Lung (tissue), 12 donors: Measurements from ENCODE around the gene ARHGEF25. TPM values are rescaled to one million over a fixed set of nuclear protein-coding genes. Genes with fewer than 3 reads are reported as not detected.
A peak's percentile ranks its signal among the peaks of the same experiment; 100 is the strongest.
"Not testable (repeated sequence)": the region's sequence is repeated elsewhere in the genome, so short reads cannot be mapped to it uniquely, and the experiment has no call there.

Experiments
- ATAC-seq: fragments of 200-7000 bp; cut with Tn5 transposase; one replicate; pipeline ENCODE4 v1.9.1; 2020; ENCODE audit warnings: moderate number of reproducible peaks; ENCODE audit not compliant: insufficient read depth, low FRiP score
- DNase-seq, 3 donors: peaks; one replicate each; pipeline ENCODE4 v3.0.0-alpha.2; 2013 to 2017
- H3K27ac ChIP-seq, 2 donors: one replicate each; pipeline ENCODE4 v1.5.1; 2013; ENCODE audit warnings: mild to moderate bottlenecking in 2 of 2, moderate library complexity in 2 of 2, control low read depth in 1 of 2, inconsistent platforms in 1 of 2, low read depth in 1 of 2, low read length in 1 of 2
- H3K27me3 ChIP-seq, 3 donors: one replicate each; pipeline ENCODE4 v1.5.1; 2013; ENCODE audit warnings: low read length in 2 of 3; ENCODE audit not compliant: control insufficient read depth in 3 of 3, insufficient read depth in 3 of 3
- H3K36me3 ChIP-seq, 4 donors: one replicate each; pipeline ENCODE4 v1.5.1; 2013; ENCODE audit warnings: low read length in 4 of 4, mild to moderate bottlenecking in 1 of 4, moderate library complexity in 1 of 4; ENCODE audit not compliant: control insufficient read depth in 4 of 4, insufficient read depth in 4 of 4
- H3K4me1 ChIP-seq, 5 donors: one replicate each; pipeline ENCODE4 v1.5.1; 2013; ENCODE audit warnings: low read length in 5 of 5, mild to moderate bottlenecking in 2 of 5, moderate library complexity in 1 of 5; ENCODE audit not compliant: control insufficient read depth in 5 of 5, insufficient read depth in 5 of 5
- H3K4me3 ChIP-seq: one replicate; pipeline ENCODE4 v1.5.1; 2013; ENCODE audit warnings: mild to moderate bottlenecking, control low read depth, moderate library complexity
- H3K9ac ChIP-seq, 2 donors: one replicate each; pipeline ENCODE4 v1.5.1; 2013; ENCODE audit warnings: low read length in 2 of 2, control low read depth in 1 of 2; ENCODE audit not compliant: insufficient read depth in 1 of 2
- H3K9me3 ChIP-seq, 4 donors: one replicate each; pipeline ENCODE4 v1.5.1; 2013; ENCODE audit warnings: low read length in 3 of 4, mild to moderate bottlenecking in 1 of 4, moderate library complexity in 1 of 4; ENCODE audit not compliant: control insufficient read depth in 4 of 4, insufficient read depth in 3 of 4
- whole genome bisulfite sequencing, 2 donors: extraction: QIAGEN DNeasy Blood & Tissue Kit; methylation state at CpG; one replicate each; pipeline ENCODE4 v1.1.7; 2013; 5-methylcytosine and 5-hydroxymethylcytosine counted together
- polyA plus RNA-seq, 2 donors: library from polyadenylated mRNA; stranded (reverse); fragments of 200-250 nt; gene quantifications; one replicate each; pipeline ENCODE4 v1.2.1, GENCODE V29; 2013
- total RNA-seq, 2 donors: library from RNA; depleted of rRNA in 1 of 2; stranded (reverse); fragments of >200 nt in 1 of 2; gene quantifications; one replicate each; pipeline ENCODE4 v1.2.1, GENCODE V29; 2014 to 2021
- TF ChIP-seq, protein P1 (sequence below): IDR thresholded peaks from 2 replicates; pipeline ENCODE4 v1.5.1; 2012; ENCODE audit warnings: mild to moderate bottlenecking; ENCODE audit errors: control extremely low read depth, extremely low read depth
- donor health status: control.
- donor health status: control.
- donor health status: Bipolar disorder and iron deficiency.
- donor health status: healthy.
- donor health status: DM: yes; HTN: yes; CAD: no.

The ARHGEF25 gene
- total and polyA plus RNA-seq, 4 donors = 7.8 to 23.0 (median 11.3) TPM

DNA sequence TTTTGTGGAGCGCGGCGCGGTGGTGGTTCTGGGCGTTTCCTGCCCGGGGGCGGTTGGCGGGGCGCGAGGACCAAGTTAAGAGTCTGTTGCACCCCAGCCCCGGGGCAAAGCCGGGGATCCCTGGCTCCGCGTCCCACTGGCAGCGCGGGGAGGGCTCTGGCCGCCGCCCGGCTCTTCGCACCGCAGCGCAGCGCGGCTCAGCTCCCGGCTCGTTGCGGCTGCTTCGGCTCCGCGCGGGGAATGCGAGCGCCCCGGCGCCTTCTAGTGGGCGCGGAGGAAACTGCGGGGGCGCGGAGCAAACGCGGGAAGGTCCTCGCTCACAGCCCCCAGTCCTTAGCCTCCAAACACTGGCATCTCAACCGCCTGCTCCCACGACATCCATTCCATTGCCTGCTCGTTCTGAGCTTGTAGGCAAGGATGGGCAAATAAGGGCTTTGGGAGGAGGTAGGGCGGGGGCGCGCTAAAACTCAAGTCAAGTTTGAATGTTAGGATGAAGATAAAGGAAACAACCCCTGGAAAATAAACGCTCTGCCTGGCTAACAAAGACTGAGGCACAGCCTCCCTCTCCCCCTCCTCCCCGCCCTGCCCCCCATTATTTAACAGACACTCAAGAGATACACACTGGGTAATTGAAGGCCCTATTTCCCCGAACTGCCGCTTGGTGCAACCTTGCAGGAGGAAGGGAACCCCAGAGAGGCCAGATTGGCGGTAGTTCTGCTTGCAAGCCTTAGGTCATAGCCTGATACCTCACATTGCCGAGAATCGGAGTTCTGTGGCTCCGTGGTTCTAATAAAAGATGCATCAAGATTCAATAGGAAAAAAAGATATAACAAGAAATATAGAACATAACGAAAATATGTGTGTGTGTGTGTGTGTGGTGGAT lies 22.0 kb downstream of the ARHGEF25 start, which contains the start of gene B4GALNT1:
Gene B4GALNT1, minus strand, starts transcription at position 244 of the 883 bp plus-strand sequence. CDS start 1,069 bp downstream, outside the sequence.
- Histone ChIP-seq H3K9ac (no peak within 1 kb of the TSS), H3K27me3 (peaks cover 0 to 52% (median 49%) of the 10 kb centered on the region in 3 donors), H3K27ac (no peak within 1 kb of the TSS), H3K4me1 (peaks cover 0 to 10% (median 4%) of the 10 kb centered on the region in 5 donors), H3K36me3 (no peaks in the 10 kb centered on the region), H3K4me3 (peak within 1 kb of the TSS; percentile 38), H3K9me3 (no peaks in the 10 kb centered on the region)
- DNase-seq (peak; percentile 64 to 67 (median 64)), ATAC-seq (peak; percentile 95)
- TF ChIP-seq, protein P1, sequence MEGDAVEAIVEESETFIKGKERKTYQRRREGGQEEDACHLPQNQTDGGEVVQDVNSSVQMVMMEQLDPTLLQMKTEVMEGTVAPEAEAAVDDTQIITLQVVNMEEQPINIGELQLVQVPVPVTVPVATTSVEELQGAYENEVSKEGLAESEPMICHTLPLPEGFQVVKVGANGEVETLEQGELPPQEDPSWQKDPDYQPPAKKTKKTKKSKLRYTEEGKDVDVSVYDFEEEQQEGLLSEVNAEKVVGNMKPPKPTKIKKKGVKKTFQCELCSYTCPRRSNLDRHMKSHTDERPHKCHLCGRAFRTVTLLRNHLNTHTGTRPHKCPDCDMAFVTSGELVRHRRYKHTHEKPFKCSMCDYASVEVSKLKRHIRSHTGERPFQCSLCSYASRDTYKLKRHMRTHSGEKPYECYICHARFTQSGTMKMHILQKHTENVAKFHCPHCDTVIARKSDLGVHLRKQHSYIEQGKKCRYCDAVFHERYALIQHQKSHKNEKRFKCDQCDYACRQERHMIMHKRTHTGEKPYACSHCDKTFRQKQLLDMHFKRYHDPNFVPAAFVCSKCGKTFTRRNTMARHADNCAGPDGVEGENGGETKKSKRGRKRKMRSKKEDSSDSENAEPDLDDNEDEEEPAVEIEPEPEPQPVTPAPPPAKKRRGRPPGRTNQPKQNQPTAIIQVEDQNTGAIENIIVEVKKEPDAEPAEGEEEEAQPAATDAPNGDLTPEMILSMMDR = peak; percentile 58
- 1 to 2% methylated on average over 55 to 58 of the region's 58 CpGs for WGBS, 2 donors

DNA sequence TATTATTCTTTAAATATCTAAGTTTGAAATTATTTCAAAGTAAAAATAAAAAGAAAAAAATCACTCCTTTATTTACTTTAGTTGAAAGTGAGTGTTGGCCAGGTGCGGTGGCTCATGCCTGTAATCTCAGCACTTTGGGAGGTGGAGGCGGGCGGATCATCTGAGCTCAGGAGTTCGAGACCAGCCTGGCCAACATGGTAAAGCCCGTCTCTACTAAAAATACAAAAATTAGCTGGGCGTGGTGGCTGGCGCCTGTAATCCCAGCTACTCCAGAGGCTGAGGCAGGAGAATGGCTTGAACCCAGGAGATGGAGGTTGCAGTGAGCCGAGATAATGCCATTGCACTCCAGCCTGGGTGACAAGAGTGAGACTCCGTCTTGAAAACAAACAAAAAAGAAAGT lies 25.5 kb downstream of the ARHGEF25 start:
- WGBS, 2 donors = 85 to 91% methylated on average over 9 of the region's 9 CpGs
- not testable (repeated sequence) for ATAC-seq
- peaks cover 0 to 35% (median 20%) of the 10 kb centered on the region in 3 donors for H3K27me3 ChIP-seq

DNA sequence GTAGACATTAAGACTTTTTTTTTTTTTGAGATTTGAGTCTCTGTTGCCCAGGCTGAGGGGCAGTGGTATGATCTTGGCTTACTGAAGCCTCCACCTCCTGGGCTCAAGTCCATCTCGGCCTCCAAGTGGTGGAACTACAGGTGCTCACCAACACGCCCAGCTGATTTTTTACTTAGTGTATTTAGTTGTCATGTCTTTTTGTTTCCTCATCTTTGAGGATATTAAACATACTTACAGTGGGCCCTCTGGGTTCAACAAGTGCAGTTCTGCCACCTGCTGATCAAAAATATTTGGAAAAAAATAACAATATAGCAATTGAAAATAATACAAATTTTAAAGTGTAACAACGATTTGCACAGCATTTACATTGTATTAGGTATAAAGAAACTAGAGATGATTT lies 26.1 kb downstream of the ARHGEF25 start:
- WGBS, 2 donors = 63 to 73% methylated on average over 3 of the region's 3 CpGs

More for the DNA sequence above, 25.5 kb downstream of the ARHGEF25 start:
- H3K27ac ChIP-seq, H3K36me3 ChIP-seq, H3K9me3 ChIP-seq, H3K4me3 ChIP-seq, DNase-seq, H3K4me1 ChIP-seq, H3K9ac ChIP-seq: not testable (repeated sequence)

DNA sequence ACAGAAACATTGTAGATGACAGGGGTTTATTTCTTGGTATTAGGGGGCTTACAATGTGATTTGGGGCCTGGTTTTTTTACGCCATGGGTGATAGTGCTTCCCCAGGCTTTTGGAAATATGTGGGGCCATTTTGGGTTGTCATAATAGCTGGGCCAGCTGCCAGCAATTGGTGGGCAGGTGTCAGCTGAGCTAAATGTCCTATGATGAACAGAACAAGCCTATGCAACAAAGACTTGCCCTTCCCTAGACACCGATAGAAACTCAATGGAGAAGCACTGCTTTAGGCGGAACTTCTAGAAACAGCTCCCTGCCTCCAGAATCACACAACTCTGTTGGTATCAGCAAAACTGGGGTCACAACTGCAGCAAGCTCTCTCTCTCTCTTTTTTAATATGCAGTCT lies 26.9 kb downstream of the ARHGEF25 start:
- TF ChIP-seq, protein P1 = no peak
- WGBS, 2 donors = 92 to 95% methylated on average over 3 of the region's 3 CpGs
- Histone ChIP-seq H3K27ac (no peak overlapping the region), H3K36me3 (no peaks in the 10 kb centered on the region), H3K27me3 (peaks cover 0 to 28% (median 20%) of the 10 kb centered on the region in 3 donors), H3K9ac (no peak overlapping the region), H3K9me3 (no peaks in the 10 kb centered on the region), H3K4me3 (no peak overlapping the region), H3K4me1 (no peaks in the 10 kb centered on the region)
- ATAC-seq (no peak), DNase-seq (no peak)

More for the DNA sequence above, 26.1 kb downstream of the ARHGEF25 start:
- H3K36me3 ChIP-seq = no peaks in the 10 kb centered on the region
- H3K27me3 ChIP-seq = peaks cover 0 to 30% (median 20%) of the 10 kb centered on the region in 3 donors
- no peak for ATAC-seq
- no peak for DNase-seq
- TF ChIP-seq, protein P1 = no peak
- no peak overlapping the region for H3K9ac ChIP-seq
- H3K9me3 ChIP-seq = no peaks in the 10 kb centered on the region
- H3K27ac ChIP-seq = no peak overlapping the region
- peaks cover 0 to 2% (median 0%) of the 10 kb centered on the region in 5 donors for H3K4me1 ChIP-seq
- no peak overlapping the region for H3K4me3 ChIP-seq
